Activated CD4-positive, alpha-beta T cell treated with anti-CD3 and anti-CD28 coated beads, Interleukin-2, amount 50 U/mL, for 4 hours (primary cell): ENCODE results near the gene NINJ2.
A peak's percentile ranks its signal among the peaks of the same experiment; 100 is the strongest.
"Not testable (repeated sequence)": the region's sequence is repeated elsewhere in the genome, so short reads cannot be mapped to it uniquely, and the experiment has no call there.

Experiments used
- DNase-seq, 2 experiments: peaks; one replicate each; pipeline ENCODE4 v3.0.0-alpha.2; 2020

NINJ2 gene

GRCh38 chr12:639988-640387, 23.3 kb downstream of the NINJ2 start:
- no peak for DNase-seq

- no peak for DNase-seq
Observed at GRCh38 chr12:639566-639965, 23.7 kb downstream of the NINJ2 start.

DNA sequence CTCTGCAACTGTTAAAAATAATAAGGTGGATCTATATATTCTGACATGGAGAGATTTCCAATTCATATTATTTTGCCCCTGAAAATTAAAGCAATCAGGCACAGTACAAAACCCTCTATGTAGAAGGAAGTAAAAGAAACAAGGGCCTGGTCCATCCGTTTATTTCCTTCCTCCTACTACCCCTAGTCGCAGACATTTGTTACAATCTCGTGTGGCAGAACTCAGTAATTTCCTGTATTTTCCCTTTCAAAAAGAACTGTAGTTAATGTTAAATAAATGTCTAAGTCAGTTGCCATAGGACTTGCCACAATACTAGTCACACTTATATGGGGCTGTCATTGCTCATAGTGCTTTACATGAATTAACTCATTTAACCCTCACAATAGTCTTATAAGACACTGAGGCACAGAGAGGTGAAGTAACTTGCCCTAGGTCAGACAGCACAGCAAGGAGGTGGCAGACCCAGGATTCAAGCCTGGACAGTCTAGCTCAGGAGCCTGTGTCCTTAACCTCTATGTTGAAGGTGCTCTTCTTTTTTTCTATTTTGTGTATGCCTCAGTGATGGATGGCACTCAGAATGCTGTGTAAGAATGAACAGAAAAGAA, 24.2 kb downstream of the NINJ2 start:
- no peak for DNase-seq

DNA sequence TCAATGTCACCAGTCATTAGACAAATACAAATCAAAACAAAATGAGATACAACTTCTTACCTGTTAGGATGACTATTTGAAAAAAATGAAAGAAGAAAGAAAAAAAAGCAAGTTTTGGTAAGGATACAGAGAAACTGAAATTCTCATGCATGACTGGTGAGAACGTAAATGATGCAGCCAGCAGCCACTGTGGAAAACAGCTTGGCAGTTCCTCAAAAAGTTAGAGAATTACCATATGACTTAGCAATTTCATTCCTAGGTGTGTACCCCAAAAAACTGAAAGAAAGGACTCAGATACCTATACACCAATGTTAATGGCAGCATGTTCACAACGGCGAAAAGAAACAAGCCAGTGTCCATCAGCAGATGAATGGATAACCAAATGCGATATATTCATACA, 26.6 kb downstream of the NINJ2 start:
- no peak for DNase-seq

GRCh38 chr12:633731-634130, 29.5 kb downstream of the NINJ2 start:
- DNase-seq: no peak

- no peak for DNase-seq
Observed at GRCh38 chr12:632102-632696, 31.0 kb downstream of the NINJ2 start.

DNA sequence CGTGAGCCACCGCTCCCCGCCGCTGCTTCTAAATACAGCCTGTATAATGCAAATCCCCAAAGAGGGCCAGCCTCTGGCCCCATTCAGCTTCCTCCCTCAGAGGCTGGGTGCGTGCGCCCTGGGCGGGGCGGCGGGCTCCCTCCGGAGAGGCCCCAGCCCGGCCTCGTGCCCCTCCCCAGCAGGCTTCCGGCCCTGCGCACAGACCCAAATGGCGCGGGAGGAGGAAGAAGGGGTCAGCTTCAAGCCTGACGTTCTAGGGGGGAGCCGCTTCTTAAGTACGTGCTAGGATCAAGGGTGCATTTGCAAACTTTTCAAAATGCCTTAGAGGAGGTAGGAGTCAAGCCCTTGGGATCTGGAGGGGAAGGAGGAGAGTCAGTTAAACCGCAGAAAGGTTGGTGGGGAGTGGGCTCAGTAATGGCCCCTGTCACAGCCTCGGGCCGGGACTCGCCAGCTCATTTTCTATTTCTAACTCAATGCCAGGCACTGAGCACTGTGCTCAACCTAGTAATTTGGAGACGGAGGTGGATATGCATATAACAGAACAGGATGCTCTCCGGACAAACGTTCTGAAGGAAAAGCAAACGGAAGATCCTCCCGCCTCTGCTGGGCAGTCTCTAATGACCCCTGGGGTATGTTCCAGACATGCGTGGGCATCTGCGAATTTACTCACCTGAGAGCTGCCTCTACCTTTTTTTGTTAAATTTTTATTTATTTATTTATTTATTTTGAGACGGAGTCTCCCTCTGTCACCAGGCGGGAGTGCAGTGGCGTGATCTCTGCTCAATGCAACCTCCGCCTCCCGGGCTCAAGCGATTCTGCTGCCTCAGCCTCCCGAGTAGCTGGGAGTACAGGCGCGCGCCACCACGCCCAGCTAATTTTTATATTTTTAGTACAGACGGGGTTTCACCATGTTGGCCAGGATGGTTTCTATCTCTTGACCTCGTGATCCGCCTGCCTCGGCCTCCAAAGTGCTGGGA, 32.3 kb downstream of the NINJ2 start:
- peak; percentile 42 to 43 for DNase-seq

DNA sequence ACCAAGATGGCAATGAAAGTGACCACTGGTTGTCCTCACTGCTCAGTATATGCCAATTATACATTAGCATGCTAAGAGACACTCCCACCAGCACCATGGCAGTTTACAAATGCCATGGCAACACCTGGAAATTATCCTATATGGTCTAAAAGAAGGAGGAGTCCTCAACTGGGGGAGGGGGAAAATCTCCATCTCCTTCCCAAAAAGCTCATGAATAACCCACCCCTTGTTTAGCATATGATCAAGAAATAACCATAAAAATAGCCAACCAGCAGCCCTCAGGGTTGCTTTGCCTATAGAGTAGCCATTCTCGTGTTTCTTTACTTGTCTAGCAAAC, 34.5 kb downstream of the NINJ2 start:
- not testable (repeated sequence) for DNase-seq

- DNase-seq: no peak
Observed at GRCh38 chr12:627863-628741, 35.1 kb downstream of the NINJ2 start.

DNA sequence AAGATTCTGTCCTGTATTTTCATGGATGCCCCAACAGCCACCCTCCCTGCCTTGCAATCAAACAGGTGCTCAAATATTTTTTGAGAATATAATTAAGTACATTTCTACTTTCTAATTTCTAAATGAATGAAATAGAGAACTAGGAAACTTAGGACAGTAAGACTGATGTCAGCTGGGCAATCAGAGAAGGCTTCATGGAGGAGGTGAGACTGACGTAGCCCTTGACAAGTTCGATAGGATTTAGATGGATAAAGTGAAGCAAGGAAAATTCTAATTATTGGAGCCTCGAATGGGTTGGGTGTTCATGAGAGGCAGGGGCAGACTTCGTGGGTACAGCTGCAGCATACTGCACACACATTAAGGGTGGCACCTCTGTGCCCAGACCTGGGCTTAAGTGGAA, 36.0 kb downstream of the NINJ2 start:
- DNase-seq: no peak

- DNase-seq: no peak
Observed at GRCh38 chr12:625998-626397, 37.2 kb downstream of the NINJ2 start.

DNA sequence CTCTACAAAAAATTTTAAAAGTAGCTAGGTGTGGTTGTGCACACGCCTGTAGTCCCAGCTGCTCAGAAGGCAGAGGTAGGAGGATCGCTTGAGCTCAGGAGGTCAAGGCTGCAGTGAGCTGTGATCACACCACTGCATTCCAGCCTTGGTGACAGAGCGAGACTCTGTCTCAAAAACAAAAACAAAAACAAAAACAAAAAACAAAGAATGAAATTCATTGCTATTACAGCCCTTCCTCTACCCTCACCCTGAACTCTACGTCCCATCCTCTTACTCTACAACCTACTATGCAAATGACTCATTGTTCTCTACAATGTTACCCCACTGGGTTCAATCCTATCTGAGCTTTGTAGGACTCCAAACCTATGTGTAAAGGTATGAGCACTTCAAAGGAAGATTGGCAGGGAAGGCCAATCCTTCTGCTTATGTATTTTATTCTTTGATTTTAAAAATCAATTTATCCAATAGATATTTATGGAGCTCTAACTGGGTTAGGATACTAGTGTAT, 39.3 kb downstream of the NINJ2 start:
- no peak for DNase-seq

DNA sequence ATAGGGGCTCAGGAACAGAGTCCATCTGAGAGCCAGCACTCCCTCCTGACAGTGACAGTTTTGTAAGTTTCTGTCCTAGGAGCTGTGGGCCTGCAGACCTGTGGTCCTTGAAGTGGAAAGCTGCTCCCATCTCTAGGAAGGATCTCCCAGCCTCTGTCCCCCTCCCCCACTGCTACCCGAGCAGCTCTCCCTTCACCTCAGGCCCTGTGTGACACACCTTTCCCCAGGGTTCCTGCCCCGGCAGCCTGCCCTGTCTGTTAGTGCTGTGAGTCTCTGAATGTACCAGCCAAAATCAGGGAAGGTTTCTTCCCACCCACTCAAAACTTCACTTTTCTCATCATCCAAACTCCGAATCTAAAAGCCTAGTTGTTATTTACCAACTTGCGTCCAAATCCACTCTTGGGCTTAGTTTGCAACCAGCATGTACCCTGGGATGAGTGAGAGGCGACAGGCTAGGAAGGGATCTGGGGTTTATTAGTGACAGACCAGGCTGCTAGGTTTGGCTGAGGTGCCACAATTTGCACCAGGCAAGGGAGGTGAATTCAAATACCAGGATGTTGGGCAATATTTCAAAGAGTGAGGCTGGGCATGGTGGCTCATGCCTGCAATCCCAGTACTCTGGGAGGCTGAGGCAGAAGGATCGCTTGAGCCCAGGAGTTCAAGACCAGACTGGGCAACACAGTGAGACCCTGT, 39.9 kb downstream of the NINJ2 start:
- DNase-seq: no peak

DNA sequence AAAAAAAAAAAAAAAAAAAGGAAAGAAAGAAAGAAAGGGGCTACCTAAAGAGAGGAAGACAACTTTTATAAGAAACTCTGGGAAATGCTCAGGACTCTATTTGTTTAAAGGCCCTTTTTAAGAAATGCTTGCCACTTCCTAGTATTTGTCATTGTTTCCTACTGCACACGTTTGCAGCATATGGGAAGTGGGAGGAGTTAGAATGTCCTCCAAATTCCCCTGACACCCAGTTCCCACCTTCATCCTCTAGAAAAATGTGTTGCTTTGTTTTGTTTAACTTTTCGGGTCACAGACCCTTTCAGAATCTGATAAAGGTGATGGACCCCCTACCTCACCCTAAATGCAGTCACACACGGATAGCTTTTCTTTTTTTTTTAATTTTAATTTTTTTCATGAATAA, 40.8 kb downstream of the NINJ2 start:
- no peak for DNase-seq

DNA sequence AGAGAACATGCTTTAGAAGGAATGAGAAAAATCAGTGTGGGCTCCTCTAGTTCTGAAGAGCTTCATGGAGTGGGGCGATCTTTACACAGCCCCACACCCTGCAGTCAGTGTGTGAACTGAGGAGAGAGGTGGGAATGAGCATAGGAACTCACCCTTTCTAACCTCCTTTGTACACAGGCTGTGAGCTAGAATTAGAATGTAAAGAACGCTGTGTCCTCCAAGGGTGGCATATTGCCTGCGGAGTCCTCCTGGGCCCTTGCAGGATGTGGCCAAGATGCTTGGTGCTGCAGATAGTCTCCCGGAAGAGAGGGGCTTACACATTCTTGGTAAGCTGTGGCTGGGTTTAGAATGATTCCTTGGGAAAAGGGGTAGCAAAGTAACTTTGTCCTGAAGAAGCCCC, 43.9 kb downstream of the NINJ2 start:
- no peak for DNase-seq

GRCh38 chr12:618605-619004, 44.6 kb downstream of the NINJ2 start:
- no peak for DNase-seq

DNA sequence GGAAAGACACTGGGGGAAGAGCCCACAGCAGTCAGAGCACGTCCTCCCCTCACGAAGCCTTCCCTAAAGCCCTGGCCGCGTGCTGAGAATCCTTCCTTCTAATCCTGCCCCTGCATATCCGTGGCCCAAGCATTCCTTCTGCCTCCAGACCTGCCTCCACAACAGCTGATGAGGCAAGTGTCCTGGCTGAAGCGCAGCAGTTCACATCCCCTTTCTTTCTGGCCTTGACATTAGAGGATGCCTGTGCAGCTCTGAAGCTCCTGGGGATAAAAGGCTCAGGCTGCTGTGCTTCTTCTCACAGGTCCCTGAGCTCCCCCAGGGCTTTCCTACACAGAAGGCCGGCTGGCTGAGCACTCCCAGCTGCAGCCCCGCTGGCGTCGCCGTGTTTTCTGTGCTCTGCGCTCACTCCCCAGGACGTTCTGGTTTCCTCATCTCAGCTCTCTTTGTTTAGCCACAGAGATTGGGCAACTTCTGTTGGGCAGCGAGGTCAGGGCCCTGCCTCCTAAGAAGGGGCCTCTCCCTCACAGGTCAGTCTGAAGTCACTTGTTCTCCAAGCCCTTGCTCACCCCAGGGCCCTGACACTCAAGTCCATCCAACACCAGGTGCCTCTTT, 45.8 kb downstream of the NINJ2 start:
- DNase-seq: no peak

- DNase-seq: no peak
Observed at GRCh38 chr12:615620-616019, 47.6 kb downstream of the NINJ2 start.

DNA sequence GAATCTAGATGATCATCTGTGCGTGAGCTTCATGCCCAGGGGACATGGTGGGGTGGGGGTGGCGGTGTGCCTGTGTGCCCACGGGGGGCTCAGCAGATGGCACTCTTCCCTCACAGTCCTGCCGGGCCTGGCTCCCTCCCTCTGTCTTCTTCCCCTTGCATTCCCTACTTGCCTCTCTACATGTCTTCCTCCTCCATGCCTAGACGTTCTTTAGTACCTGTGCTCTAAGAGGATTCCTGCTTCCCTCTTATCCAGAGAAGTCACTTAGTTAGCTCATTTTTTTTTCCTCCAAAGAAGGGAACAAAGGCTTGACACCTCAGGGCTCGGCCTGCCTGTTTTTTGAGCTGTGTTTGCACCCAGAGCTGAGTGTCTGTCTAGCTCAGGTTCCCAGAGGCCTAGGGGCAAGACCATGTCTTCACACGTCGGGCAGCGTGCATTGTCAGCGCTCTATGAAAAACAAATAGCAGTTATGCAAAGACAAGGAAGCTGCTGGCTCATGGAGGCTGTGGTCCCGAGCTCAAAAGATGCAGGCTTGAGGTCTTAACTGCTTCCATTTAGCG, 48.8 kb downstream of the NINJ2 start:
- peak in 1 of 2 experiments; percentile 23 for DNase-seq

- DNase-seq: no peak
Observed at GRCh38 chr12:613996-614395, 49.2 kb downstream of the NINJ2 start.

GRCh38 chr12:612886-613285, 50.4 kb downstream of the NINJ2 start:
- DNase-seq: no peak
